ENCODE results near the gene ALPL. TPM values are rescaled to one million over a fixed set of nuclear protein-coding genes. Genes with fewer than 3 reads are reported as not detected.

The ALPL gene
- total and polyA plus RNA-seq, 8 donors: 2.9 to 12.0 (median 7.0) TPM; not detected in 2

- H3K36me3 ChIP-seq: peaks cover 0 to 47% (median 25%) of the 10 kb centered on the region in 4 donors
- no peaks in the 10 kb centered on the region for H3K9me3 ChIP-seq
- intact Hi-C loops (cut with DNase I; ENCODE audit: low total_unique reads): no loop called here
- H3K27ac ChIP-seq: no peak overlapping the region
- WGBS, 5 donors: 81 to 100% (median 85%) methylated on average over 2 to 15 of the region's 15 CpGs
- DNase-seq: no peak
- H3K27me3 ChIP-seq: peaks cover 0 to 7% (median 0%) of the 10 kb centered on the region in 3 donors
- TF ChIP-seq POLR2AphosphoS5 (IDR thresholded peaks at IDR 0.05) (no peak), POLR2A (IDR thresholded peaks at IDR 0.05) (no peak), EP300 (IDR thresholded peaks at IDR 0.05) (no peak), CTCF (IDR thresholded peaks at IDR 0.05) (no peak)
- H3K4me3 ChIP-seq: no peak overlapping the region
- peaks cover 0 to 12% (median 10%) of the 10 kb centered on the region in 4 donors for H3K4me1 ChIP-seq
Measured at GRCh38 chr1:21605964-21606705, 96.9 kb downstream of the ALPL start.

GRCh38 chr1:21607549-21608529, 98.6 kb downstream of the ALPL start:
- peak; percentile 95 to 97 for DNase-seq
- WGBS, 5 donors: 24 to 40% (median 37%) methylated on average over 27 to 37 of the region's 37 CpGs
- Histone ChIP-seq H3K4me1 (peaks cover 0 to 12% (median 10%) of the 10 kb centered on the region in 4 donors), H3K27ac (no peak overlapping the region), H3K4me3 (no peak overlapping the region), H3K36me3 (peaks cover 3 to 54% (median 35%) of the 10 kb centered on the region in 4 donors), H3K27me3 (peaks cover 0 to 7% (median 0%) of the 10 kb centered on the region in 3 donors), H3K9me3 (no peaks in the 10 kb centered on the region)
- intact Hi-C loops (cut with DNase I; ENCODE audit: low total_unique reads): no loop called here
- no peak for TF ChIP-seq EP300 (IDR thresholded peaks at IDR 0.05)
- no peak for TF ChIP-seq POLR2A (IDR thresholded peaks at IDR 0.05)
- TF ChIP-seq POLR2AphosphoS5 (IDR thresholded peaks at IDR 0.05): peak in 1 of 3 donors; percentile 26

- peaks cover 0 to 7% (median 0%) of the 10 kb centered on the region in 3 donors for H3K27me3 ChIP-seq
- peaks cover 3 to 55% (median 36%) of the 10 kb centered on the region in 4 donors for H3K36me3 ChIP-seq
- DNase-seq: no peak
- intact Hi-C loops (cut with DNase I; ENCODE audit: low total_unique reads): no loop called here
- no peaks in the 10 kb centered on the region for H3K9me3 ChIP-seq
- no peak overlapping the region for H3K27ac ChIP-seq
- 41 to 75% (median 67%) methylated on average over 2 to 4 of the region's 4 CpGs for WGBS, 5 donors
- TF ChIP-seq EP300 (IDR thresholded peaks at IDR 0.05) (no peak), CTCF (IDR thresholded peaks at IDR 0.05) (no peak), POLR2AphosphoS5 (IDR thresholded peaks at IDR 0.05) (no peak), POLR2A (IDR thresholded peaks at IDR 0.05) (no peak)
- no peak overlapping the region for H3K4me3 ChIP-seq
- peaks cover 0 to 12% (median 10%) of the 10 kb centered on the region in 4 donors for H3K4me1 ChIP-seq
Measured at GRCh38 chr1:21608798-21609197, 99.6 kb downstream of the ALPL start.

- H3K9me3 ChIP-seq: no peaks in the 10 kb centered on the region
- H3K4me1 ChIP-seq: peaks cover 3 to 22% (median 15%) of the 10 kb centered on the region in 4 donors
- intact Hi-C loops (cut with DNase I; ENCODE audit: low total_unique reads): no loop called here
- H3K4me3 ChIP-seq: no peak overlapping the region
- H3K27ac ChIP-seq: no peak overlapping the region
- DNase-seq: no peak
- H3K36me3 ChIP-seq: peaks cover 3 to 54% (median 39%) of the 10 kb centered on the region in 4 donors
- no peak for TF ChIP-seq POLR2A (IDR thresholded peaks at IDR 0.05)
- TF ChIP-seq POLR2AphosphoS5 (IDR thresholded peaks at IDR 0.05): no peak
- no peak for TF ChIP-seq CTCF (IDR thresholded peaks at IDR 0.05)
- TF ChIP-seq EP300 (IDR thresholded peaks at IDR 0.05): no peak
- WGBS, 5 donors: 81 to 87% (median 82%) methylated on average over 16 of the region's 16 CpGs
- H3K27me3 ChIP-seq: peaks cover 0 to 7% (median 0%) of the 10 kb centered on the region in 3 donors
Measured at GRCh38 chr1:21610027-21610426, 100.8 kb downstream of the ALPL start.

Data from stomach (tissue), 9 donors.